GM18870 (cell line): Measurements from ENCODE around the gene BABAM1.

ENCODE experiments used
- ATAC-seq: cut with Tn5 transposase; IDR thresholded peaks from one replicate; pipeline ENCODE4 v1.9.1; 2021; ENCODE audit warnings: moderate library complexity; ENCODE audit not compliant: unreplicated experiment

BABAM1 gene

DNA sequence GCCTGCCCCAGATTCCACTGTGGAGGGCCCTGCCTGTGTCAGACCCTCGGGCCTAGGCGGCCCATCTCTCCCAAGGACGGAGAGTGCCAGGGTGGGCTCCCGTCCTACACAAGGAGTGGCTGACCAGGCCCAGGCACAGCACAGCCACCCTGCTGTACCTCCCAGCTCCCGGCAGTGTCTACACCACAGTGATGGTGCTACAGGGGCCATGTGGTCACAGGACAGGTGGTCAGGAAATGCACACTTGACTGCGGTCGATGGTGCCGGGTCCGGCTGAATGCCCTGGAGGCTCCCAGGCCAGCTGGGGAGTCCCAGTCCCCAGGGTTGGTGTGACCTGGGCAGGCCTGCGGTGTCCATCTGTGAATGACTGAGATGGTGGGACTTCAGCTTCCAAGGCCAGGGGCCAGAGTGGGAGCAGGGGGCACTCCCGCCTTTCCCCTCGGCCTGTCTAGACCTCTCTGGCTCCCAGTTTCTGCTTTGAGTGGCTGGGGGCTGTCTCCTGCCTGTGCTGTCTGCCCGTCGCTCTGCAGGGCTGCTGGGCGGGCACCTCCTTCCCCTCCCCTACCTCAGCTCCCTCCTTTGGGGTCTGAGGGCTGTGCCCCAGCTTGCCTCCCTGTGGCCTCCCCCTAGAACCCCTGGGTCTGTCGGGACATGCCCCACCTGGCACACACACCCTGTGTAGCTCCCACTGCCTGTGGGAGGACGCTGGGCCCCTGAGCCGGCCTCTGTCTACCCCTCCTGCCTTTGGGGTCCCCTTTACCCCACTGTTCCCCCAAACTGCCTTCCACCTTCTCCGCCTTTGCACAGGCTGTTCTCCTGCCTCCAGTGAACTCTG lies 54.6 kb downstream of the BABAM1 start:
- no peak for ATAC-seq

DNA sequence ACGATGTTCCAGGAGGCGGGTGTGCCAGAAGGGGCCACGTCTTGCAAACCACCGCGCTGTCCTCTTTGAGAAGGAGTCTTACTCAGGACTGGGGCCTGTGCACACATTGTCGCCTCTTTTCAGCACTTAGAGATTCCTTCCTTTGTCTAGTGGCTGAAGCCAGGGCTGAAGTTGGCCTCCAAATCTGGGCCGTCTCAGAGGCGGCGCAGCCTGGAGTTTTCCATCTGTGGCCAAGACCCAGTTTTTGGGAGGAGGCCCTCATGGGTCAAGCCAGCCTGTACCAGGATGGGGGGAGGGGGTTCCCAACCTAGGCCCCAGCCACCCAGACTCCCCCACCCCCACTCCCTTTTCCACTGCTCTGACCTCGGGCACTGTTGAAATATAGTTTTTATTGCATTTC lies 55.6 kb downstream of the BABAM1 start:
- ATAC-seq, result no peak

DNA sequence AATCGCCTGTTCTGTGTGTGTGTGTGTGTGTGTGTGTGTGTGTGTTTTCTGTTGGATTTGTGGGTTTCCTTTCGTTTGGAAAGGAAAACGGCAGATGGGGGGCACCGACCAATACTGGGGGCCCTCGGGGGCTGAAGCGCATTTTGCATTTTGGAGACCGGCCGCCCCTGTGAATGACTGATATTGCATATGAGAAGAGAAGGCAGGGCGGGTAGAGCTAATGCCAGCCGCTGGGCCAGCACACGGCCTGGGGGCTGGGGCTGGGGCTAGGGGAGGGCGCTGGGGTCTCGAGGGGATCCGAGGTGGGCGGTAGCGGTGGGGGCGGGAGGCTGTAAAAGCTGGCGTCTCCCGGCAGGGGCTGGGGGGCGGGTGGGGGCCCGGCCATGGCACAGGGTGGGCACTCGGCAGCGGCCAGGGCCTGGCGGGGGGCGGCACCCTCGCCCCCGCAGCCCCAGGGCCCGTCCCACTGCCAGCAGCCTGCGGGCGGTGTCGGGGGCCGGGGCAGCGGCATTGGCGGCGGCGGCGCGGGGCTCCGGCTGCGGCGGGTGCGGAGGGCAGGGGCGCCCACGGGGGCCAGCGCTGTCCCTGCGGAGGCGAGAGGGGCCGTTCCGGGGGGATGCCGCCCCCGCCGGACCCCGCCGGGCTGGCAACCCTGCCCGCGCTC lies 56.2 kb downstream of the BABAM1 start:
- no peak for ATAC-seq

DNA sequence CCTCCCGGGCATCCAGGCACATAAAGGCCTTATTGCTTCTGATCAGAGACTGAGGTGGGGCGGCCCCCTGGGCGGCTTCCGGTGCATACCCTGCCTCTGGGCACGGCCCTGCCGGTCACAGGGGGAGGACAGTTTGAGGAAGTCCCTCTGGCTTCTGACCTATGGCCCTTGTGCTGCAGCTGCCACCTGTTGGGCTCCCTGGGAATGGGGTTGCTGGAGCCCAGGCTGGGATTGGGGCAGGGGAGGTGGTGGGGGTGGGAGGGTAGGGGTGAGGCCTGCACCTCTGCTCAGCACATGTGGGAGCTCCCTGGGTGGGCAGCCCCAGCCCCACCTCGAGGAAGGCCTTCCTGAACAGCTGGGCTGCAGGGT lies 56.7 kb downstream of the BABAM1 start:
- no peak for ATAC-seq

DNA sequence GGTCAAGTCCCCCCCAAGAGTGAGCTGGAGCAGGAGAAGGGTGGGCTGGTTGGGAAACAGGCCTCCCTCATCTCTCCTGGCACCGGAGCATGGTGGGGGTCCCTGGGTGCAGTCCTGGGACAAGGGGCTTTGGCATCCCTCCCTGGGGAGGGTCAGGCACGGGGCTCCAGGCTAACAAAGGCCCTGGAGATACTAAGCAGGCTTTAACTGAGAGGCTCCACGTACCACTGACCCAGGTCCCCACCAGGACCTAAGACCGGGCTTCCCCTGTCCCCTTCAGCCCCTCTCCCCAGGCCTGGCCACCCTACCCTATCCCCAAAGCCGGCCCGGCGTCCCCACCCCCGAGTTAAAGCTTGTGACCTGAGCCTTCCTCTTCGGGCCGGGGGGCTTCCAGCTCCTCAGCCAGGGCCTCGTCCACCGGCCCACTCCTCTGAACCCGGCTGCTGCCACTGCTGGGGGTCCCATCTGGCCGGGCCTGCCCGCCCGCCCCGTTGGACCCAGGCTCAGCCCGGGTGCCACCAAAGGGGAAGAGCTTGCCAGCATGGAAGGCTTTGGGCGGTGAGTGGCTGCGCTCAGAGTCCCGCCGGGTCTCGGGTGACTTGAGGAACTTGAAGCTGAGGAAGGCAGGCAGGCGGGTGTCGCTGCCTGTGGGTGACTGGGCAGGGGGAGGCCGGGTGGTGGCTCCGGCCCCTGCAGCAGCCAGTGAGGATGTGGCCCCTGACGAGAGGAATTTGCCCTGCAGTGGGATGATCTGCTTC lies 57.3 kb downstream of the BABAM1 start:
- ATAC-seq, result no peak

DNA sequence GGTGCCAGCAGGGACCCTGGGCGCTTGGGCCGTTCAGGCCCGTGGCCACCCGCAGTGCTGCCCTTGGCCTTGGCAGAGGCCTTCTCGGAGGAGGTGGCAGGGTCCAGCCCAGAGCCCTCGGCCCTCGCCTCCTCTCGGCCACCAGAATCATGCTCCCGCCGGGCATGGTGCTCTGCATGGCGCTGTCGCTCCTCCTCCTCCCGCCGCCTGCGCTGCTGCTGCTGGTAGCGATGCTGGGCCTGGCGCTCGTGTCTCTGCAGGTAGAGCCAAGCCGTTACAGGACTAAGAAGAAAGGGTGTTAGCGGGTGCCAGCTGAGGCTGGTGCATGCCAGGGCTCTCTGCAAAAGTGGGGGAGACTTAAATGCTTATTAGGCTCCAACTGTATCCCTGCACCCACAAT lies 57.9 kb downstream of the BABAM1 start:
- ATAC-seq, result no peak

DNA sequence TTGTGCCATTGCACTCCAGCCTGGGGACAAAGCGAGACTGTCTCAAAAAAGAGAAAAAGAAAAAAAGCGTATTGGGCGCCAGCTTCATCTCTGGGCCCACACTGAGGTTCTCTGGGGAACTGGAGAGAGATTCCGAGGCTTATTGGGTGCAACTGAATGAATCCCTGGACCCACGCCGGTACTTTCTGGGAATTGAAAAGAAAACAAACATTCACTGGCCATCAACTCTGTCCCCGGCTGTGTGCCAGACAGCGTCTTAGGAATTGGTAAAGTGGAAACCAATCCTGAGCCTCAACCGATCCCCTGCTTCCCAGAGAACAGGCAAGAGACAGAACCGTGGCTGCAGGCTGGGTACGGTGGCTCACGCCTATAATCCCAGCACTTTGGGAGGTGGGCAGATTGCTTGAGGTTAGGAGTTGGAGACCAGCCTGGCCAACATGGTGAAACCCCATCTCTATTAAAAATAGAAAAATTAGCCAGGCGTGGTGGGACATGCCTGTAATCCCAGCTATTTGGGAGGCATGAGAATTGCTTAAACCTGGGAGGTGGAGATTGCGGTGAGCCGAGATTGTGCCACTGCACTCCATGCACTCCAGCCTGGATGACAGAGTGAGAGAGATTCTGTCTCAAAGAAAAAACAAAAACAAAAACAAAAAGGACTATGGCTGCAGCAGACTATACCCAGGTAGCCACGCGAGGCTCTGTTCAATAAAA lies 58.8 kb downstream of the BABAM1 start:
- no peak for ATAC-seq

DNA sequence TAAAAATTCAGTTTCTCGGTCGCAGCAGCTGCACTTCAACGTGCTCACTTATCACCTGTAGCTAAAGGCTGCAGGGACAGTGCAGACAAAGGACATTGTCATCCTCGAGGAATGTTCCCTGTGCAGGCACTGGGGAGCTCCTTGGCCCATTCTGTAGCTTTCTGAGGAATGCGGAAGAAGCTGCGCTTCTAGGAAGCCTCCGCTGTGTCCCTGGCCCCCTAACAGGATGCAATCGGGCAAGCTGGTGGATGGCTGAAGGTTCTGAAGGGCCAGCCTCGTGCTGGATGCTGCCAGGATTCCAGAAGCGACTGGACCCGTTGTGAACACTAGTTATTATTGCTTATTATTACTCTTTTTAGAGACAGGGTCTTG lies 59.3 kb downstream of the BABAM1 start:
- no peak for ATAC-seq

DNA sequence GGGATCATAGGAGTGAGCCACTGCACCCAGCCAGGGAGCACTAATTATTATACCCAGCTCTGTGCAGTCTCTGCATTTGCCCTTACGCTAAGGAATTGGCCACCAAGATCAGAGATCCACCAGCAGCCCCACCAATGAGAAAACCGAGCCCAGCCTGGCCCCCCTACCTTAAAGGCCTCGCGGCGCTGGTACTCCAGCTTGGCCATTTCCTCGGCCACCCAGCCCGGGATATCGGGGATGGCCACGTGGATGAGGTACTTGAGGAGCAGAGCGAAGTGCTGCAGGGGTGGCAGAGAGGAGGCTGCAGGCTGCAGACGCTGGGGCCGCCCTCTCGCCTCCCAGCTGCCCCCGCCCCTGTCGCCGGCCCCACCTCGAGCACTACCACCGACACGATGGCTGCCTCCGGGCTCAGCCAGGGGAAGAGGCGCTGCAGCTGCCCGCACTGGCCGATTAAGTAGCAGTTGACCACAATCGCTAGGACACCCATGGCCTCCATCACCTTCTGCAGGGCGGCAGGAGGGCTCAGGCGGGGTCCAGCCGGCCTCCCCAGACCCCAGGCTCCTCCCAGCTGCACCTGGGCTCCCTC lies 59.9 kb downstream of the BABAM1 start:
- ATAC-seq, result no peak

DNA sequence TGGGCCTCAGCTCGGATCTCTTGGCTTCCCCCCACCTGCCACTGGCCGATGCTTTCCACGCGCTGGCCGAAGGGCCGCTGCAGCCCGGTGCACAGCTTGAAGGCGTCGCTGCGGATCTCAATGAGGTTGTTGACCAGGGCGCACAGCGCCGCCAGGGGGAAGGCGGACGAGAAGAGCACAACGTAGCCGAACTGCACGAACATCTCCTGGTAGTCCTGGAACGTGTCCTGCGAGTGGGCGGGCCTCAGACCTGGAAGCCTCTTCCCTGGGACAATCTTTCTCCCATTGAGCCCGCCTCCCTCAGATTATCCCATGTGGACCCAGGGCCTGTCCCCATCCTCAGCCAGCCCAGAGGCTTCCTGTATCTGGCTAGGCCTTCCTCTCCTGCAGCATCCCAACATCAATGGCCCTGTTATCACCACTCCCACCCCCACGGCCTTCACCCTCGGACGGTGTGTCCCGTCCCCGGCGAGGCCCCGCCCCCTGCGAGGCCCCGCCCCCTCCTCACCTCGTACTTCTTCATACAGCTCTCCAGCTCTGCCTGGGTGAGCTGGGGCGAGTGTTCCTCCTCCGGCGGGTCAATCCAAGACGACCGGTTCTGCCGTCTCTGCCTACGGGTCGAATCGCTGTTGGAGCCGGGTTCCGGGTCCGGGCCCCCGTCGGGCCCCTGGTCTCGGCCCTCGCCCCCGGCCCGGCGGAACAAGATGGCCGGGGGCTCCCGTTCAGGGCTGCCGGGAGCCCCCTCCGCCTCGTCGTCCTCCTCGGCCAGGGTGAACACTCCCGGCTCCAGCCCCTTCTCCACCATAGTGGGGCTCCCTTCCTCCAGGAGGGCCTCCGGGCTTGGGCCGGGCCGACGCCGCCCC lies 60.6 kb downstream of the BABAM1 start:
- no peak for ATAC-seq
